NCI-H2196 (cell line): ENCODE data around the gene RBM28.

Source experiments
- DNase-seq: peaks from one replicate; lab custom pipeline; 2025; ENCODE audit not compliant: unreplicated experiment; lab: John Stamatoyannopoulos, UW

RBM28 gene

DNA sequence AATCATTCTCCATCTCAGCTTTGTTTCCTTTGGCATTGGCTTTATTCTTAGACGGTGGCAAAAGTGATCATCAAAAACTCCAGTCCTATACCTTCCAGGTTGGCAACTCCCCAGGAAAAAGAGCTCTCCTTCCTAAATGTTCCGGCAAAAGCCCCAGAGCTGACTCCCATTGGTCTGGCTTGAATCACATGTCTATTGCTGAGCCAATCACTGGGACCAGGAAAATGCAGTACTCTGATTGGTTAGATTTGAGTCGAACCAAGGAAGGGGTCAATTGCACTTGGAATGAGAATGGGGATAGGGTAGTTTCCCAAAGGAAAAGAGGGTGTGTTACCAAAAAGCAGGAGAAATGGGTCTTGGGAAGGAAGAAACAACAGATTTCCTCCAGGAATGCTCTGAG, 80.3 kb downstream of the RBM28 start:
- no peak for DNase-seq

DNA sequence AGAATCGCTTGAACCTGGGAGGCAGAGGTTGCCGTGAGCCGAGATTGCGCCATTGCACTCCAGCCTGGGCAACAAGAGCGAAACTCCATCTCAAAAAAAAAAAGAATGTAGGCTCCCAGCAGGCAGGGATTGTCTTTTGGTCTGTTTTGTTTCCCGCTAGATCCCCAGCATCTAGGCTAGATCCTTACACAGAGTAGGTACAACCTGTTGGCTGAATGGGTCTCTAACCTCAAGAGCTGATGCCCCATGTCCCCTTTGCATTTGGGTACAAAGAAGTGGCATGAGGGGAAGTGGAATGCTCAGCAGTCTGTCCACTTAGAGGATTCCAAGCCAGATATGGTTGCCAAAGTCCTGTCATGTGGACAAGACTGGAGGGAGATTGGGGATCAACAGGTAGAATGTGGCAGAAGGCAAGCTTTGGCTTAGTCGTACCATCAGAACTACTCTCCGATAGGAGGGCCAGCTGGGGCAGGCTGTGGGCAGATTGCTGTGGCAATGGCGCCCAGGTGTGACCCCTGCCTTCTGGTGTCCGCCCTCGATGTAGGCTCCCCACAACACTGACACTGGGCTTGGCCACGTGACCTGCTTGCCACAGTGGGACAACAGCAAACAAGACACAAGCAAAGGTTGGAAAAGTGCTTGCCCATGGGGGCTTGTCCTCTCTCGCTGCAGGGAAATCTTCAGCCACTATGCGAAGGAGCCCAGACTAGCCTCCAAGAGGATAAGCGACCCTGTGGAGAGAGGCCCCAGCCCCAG, 81.3 kb downstream of the RBM28 start:
- no peak for DNase-seq

- DNase-seq, result no peak
These were observed 83.5 kb downstream of the RBM28 start for GRCh38 chr7:128260069-128260795.

- DNase-seq, result no peak
These were observed 84.3 kb downstream of the RBM28 start for GRCh38 chr7:128259131-128260061.

DNA sequence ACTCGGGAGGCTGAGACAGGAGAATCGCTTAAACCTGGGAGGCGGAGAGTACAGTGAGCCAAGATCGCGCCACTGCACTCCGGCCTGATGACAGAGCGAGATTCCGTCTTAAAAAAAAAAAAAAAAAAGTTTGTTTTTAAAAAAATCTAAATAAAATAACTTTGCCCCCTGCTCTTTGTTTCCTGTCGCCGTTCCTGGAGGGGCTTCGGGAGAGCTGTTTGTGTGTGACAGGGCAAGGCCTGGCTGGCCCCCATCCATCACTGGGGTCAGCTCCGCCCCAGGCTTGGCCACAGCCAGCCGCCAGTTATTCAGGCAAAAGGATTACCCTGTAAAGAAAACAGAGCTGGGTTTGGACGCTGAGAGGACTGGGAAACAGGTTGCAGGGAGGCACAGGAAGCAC, 86.2 kb downstream of the RBM28 start:
- DNase-seq, result no peak

DNA sequence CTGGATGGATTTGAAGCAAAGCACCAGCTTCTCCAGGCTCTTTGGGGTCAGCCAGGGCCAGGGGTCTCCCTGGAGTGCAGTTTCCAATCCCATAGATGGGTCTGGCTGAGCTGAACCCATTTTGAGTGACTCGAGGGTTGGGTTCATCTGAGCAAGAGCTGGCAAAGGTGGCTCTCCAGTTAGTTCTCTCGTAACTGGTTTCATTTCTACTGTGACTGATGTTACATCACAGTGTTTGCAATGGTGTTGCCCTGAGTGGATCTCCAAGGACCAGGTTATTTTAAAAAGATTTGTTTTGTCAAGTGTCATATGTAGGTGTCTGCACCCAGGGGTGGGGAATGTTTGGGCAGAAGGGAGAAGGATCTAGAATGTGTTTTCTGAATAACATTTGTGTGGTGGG, 88.4 kb downstream of the RBM28 start:
- no peak for DNase-seq

DNA sequence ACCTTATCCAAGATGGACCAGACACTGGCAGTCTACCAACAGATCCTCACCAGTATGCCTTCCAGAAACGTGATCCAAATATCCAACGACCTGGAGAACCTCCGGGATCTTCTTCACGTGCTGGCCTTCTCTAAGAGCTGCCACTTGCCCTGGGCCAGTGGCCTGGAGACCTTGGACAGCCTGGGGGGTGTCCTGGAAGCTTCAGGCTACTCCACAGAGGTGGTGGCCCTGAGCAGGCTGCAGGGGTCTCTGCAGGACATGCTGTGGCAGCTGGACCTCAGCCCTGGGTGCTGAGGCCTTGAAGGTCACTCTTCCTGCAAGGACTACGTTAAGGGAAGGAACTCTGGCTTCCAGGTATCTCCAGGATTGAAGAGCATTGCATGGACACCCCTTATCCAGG, 89.2 kb downstream of the RBM28 start:
- DNase-seq, result no peak

- no peak for DNase-seq
These were observed 90.0 kb downstream of the RBM28 start for GRCh38 chr7:128253701-128254100.

DNA sequence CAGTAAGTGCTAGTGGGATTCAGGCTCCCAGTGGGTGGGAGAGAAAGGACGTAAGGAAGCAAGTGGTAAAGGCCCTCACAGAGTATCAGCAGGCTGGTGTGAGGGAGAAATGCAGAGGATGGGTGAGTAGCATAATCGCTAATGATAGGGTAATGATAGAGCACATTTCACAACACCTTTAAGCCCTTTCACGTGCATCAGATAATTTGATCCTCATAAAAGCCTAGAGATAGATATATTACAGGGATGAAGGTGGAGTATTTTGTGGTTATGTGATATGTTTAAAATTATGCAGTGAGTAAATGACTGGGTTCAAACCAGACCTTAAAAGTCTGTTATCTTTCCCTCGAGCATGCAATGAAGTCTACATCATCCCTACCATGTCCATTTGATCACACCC, 92.4 kb downstream of the RBM28 start:
- no peak for DNase-seq
